Activated CD4-positive, alpha-beta memory T cell treated with anti-CD3 and anti-CD28 coated beads, Interleukin-2, amount 10 ng/mL, durations not matched to agents 7 days and 5 days (primary cell): Measurements from ENCODE around the gene GPSM1. TPM values are rescaled to one million over a fixed set of nuclear protein-coding genes. Genes with fewer than 3 reads are reported as not detected.
"Not testable (repeated sequence)": the region's sequence is repeated elsewhere in the genome, so short reads cannot be mapped to it uniquely, and the experiment has no call there.

ENCODE experiments used
- CTCF ChIA-PET: fragments of 350-600 bp; sonication (Branson Sonifier 250); formaldehyde crosslinking; loops from one replicate; lab custom pipeline; 2021; ENCODE audit warnings: antibody characterized with exemption, inconsistent platforms; lab: Charles Lee
- POLR2A ChIA-PET: fragments of 350-600 bp; sonication (Branson Sonifier 250); formaldehyde crosslinking; loops from one replicate; lab custom pipeline; 2021; ENCODE audit warnings: antibody characterized with exemption; lab: Charles Lee
- DNase-seq: peaks from one replicate; pipeline ENCODE4 v3.0.0-alpha.2; 2020
- H3K27ac Mint-ChIP-seq: one replicate; pipeline ENCODE4 v1.8.0; 2021; ENCODE audit warnings: mild to moderate bottlenecking, mixed read lengths
- H3K27me3 Mint-ChIP-seq: one replicate; pipeline ENCODE4 v1.8.0; 2021; ENCODE audit warnings: mixed read lengths
- H3K36me3 Mint-ChIP-seq: one replicate; pipeline ENCODE4 v1.8.0; 2021; ENCODE audit warnings: low read depth, mixed read lengths
- H3K4me1 Mint-ChIP-seq: one replicate; pipeline ENCODE4 v1.8.0; 2021; ENCODE audit warnings: mixed read lengths
- H3K4me3 Mint-ChIP-seq: one replicate; pipeline ENCODE4 v1.8.0; 2021; ENCODE audit warnings: mild to moderate bottlenecking, mixed read lengths
- H3K9me3 Mint-ChIP-seq: one replicate; pipeline ENCODE4 v1.8.0; 2021; ENCODE audit warnings: mixed read lengths
- total RNA-seq, 2 experiments: library from RNA; stranded (reverse); gene quantifications; one replicate each; pipeline ENCODE4 v1.2.3, GENCODE V29; 2021

GPSM1 gene
- total RNA-seq, 2 experiments from 2014 or later: 6.0 to 6.5 TPM

DNA sequence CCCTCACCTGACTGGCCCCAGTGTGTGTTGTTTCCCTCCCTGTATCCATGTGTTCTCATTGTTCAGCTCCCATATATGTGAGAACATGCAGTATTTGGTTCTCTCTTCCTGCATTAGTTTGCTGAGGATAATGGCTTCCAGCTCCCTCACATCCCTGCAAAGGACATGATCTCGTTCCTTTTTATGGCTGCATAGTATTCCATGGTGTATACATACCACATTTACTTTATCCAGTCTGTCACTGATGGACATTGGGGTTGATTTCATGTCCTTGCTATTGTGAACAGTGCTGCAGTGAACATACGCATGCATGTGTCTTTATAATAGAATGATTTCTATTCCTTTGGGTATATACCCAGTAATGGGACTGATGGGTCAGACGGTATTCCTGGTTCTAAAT lies 7.4 kb upstream of the GPSM1 start:
- H3K4me1 Mint-ChIP-seq, H3K27ac Mint-ChIP-seq, POLR2A ChIA-PET, H3K36me3 Mint-ChIP-seq, H3K27me3 Mint-ChIP-seq, H3K4me3 Mint-ChIP-seq, CTCF ChIA-PET, DNase-seq: not testable (repeated sequence)
- peaks cover 16% of the 10 kb centered on the region for H3K9me3 Mint-ChIP-seq

DNA sequence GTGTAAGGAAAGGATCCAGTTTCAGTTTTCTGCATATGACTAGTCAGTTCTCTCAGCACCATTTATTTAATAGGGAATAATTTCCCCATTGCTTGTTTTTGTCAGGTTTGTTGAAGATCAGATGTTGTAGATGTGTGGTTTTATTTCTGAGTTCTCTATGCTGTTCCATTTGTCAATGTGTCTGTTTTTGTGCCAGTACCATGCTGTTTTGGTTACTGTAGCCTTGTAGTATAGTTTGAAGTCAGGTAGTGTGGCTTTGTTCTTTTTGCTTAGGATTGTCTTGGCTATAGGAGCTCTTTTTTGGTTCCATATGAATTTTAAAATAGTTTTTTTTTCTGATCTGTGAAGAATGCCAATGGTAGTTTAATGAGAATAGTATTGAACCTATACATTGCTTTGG lies 6.4 kb upstream of the GPSM1 start:
- H3K36me3 Mint-ChIP-seq, H3K9me3 Mint-ChIP-seq, H3K27me3 Mint-ChIP-seq, DNase-seq, H3K4me3 Mint-ChIP-seq, H3K27ac Mint-ChIP-seq, POLR2A ChIA-PET, H3K4me1 Mint-ChIP-seq, CTCF ChIA-PET: not testable (repeated sequence)

DNA sequence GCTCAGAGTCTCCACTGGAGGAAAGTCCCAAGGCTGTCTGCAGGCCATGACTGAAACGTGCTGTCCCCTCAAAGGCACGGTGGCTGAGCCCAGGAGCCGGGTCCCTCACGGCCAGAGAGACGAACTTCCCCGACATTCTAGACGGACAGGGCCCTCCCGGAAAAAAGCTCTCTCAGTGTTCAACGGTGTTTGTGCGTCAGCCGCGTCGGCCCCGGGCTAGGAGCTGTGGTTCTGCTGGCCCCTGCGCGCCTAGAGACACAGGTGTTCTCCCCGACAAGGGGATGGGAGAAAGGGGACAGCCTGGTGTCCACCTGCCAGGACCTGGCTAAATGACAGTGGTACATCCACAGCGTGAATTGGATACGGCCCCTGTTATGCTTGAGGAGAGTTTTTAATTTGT lies 5.8 kb upstream of the GPSM1 start:
- ChIA-PET POLR2A (no interaction called here), CTCF (interaction anchor here (0.7 kb wide), 2 partner anchors 79 to 173 kb away, joined by 3 to 4 read pairs; no protein-coding TSS in a partner anchor)
- DNase-seq: no peak
- no peaks in the 10 kb centered on the region for H3K27me3 Mint-ChIP-seq
- H3K36me3 Mint-ChIP-seq: no peaks in the 10 kb centered on the region
- H3K9me3 Mint-ChIP-seq: no peaks in the 10 kb centered on the region
- H3K4me3 Mint-ChIP-seq: no peak overlapping the region
- no peaks in the 10 kb centered on the region for H3K4me1 Mint-ChIP-seq
- H3K27ac Mint-ChIP-seq: no peak overlapping the region

DNA sequence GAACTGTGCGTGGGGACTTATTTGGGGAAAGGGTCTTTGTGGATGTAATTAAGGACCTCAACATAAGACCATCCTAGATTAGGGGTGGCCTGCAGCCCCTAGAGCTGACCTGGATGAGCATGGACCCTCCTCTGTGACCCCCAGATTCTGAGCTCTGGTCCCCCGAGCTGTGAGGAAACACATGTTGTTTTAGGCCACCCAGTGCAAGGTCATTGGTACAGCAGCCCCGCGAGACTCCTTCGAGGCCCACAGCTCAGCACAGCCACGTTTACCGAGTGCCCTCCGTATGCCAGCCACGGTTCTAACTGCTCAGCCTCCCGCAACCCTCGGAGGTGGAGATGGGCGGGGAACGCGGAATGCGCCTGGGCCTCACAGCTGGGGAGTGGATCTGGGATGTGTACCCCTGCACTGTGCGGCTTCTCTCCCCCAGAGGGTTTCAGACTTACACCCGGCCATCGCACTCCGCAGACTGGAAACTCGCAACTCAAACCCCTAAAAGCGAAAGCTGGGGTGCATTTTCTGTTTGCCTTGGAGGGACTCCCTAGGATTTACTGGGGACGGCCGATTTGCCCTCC lies 4.5 kb upstream of the GPSM1 start:
- H3K4me3 Mint-ChIP-seq: no peak overlapping the region
- H3K9me3 Mint-ChIP-seq: no peaks in the 10 kb centered on the region
- no peaks in the 10 kb centered on the region for H3K4me1 Mint-ChIP-seq
- DNase-seq: no peak
- no peak overlapping the region for H3K27ac Mint-ChIP-seq
- ChIA-PET CTCF (no interaction called here), POLR2A (interaction anchor here (2.2 kb wide), 1 partner anchor 41 kb away, joined by 6 read pairs; the partner anchor contains the start of gene DNLZ)
- H3K36me3 Mint-ChIP-seq: no peaks in the 10 kb centered on the region
- H3K27me3 Mint-ChIP-seq: no peaks in the 10 kb centered on the region

DNA sequence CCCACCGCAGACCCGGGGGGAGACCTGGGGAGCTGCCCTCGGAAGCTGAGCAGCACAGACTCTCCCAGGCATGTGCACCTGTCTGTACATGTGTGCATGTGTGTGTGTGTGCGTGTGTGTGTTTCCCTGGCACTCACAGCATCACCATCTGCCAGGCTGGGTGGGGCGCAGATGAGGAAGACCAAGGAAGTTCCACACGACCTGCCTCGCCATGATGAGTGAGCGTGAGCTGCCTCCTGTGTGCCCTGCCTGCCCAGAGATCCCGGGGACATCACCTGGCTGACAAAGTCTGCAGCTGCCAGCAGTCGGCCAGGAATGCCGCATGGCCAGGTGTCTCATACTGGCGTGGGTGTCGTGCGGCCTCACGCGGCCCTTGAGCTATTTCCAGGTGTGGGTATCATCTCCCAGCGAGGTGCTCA lies 4.0 kb upstream of the GPSM1 start:
- POLR2A ChIA-PET: interaction anchor here (2.2 kb wide), 1 partner anchor 40 kb away, joined by 6 read pairs; the partner anchor contains the start of gene DNLZ
- Mint-ChIP-seq H3K36me3 (no peaks in the 10 kb centered on the region), H3K9me3 (no peaks in the 10 kb centered on the region), H3K27me3 (no peaks in the 10 kb centered on the region), H3K4me1 (no peaks in the 10 kb centered on the region), H3K27ac (no peak overlapping the region), H3K4me3 (no peak overlapping the region)
- CTCF ChIA-PET: no interaction called here
- no peak for DNase-seq

DNA sequence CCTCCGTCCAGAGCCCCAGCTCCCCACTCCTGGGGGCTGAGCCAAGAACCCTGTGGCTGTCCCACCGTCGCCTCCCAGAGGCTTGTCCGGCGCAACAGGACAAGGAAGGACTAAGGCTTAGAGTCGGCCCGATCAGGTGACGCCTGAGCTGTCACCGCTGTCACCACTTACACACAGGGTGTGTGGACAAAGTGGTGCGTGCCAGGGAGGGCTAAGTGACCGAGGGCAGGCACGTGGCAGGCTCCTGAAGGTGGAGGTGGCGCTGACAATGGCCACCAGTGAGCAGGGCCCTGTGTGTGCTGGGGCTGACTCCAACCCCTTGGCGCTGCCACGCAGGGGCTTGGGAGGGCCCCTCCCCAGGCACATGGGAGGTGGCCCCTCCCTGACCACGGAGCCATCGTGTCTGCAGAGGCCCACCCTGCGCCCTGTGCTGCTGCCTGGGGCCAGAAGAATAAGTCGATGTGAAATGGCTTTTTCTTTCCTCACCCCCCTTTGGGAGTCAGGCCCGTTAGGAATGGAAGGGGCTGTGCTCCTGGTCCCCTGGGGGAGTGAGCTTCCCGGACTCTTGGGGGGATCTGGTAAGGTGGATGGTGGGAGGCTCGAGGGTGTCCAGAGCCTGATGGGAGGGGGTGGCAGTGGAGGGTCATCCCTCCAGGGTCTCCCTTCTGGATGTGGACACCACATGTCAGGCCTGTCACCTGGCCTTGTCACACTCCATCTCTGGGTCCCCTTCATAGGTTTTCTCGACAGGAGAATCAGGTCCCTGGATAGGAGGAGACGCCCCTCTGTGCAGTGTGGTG lies 2.6 kb upstream of the GPSM1 start:
- Mint-ChIP-seq H3K9me3 (no peaks in the 10 kb centered on the region), H3K27ac (no peak overlapping the region), H3K36me3 (no peaks in the 10 kb centered on the region), H3K4me1 (peaks cover 3% of the 10 kb centered on the region), H3K4me3 (no peak overlapping the region), H3K27me3 (no peaks in the 10 kb centered on the region)
- ChIA-PET CTCF (no interaction called here), POLR2A (interaction anchor here (2.2 kb wide), 1 partner anchor 39 kb away, joined by 6 read pairs; the partner anchor contains the start of gene DNLZ)
- DNase-seq: no peak

DNA sequence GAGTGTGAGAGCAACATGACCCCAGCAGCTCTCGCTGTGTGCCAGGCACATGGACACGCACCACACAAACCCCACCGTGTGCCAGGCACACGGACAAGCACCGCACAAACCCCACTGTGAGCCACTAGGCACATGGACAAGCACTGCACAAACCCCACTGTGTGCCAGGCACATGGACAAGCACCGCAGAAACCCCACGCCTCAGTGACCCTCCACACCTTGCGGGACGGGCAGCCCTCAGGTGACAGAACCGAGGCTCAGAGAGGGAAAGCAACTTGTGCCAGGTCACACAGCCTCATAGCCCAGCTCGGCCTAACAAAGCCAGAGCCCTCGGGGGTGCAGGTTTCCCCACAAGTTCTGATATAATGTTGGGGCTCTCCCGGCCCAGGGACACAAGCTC lies 2.0 kb upstream of the GPSM1 start:
- CTCF ChIA-PET: no interaction called here
- H3K27ac Mint-ChIP-seq: no peak overlapping the region
- POLR2A ChIA-PET: interaction anchor here (2.2 kb wide), 1 partner anchor 38 kb away, joined by 6 read pairs; the partner anchor contains the start of gene DNLZ
- H3K4me3 Mint-ChIP-seq: no peak overlapping the region
- no peaks in the 10 kb centered on the region for H3K36me3 Mint-ChIP-seq
- H3K9me3 Mint-ChIP-seq: no peaks in the 10 kb centered on the region
- H3K27me3 Mint-ChIP-seq: no peaks in the 10 kb centered on the region
- peaks cover 3% of the 10 kb centered on the region for H3K4me1 Mint-ChIP-seq
- DNase-seq: no peak

DNA sequence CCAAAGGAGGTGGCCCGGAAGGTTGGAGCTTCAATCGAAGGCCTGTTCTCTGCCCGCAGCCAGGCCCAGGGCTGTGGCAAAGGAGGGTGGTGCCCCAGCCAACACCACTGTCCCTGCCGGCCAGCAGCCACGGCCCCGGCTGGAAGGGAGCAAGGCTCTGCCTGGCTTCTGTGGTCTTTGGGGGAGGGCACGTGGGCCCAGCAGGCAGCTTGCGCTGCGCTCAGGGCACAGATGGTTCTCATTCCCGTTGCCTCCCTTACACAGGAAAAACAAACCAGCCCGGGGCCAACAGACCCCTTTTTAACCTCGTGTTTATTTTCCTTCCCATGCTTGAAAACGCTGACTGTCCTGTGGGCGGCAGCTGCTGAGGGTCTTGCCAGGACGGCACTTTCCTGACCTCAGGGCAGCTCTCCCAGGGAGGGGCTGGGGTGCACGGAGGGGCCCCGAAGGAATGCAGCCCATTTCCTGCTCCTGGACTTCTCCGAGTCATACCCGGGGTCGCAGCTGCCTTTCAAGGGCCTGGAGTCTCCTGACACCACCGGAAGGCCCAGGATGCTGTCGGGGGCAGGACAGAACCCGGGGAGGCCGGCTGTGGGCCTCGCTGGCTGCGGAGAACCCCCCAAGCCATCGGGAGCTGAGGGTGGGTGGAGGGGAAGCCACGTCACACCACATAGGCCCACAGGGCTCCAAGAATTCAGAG lies 1.1 kb upstream of the GPSM1 start:
- DNase-seq: no peak
- Mint-ChIP-seq H3K9me3 (no peaks in the 10 kb centered on the region), H3K27me3 (no peaks in the 10 kb centered on the region), H3K27ac (no peak overlapping the region), H3K4me1 (peaks cover 3% of the 10 kb centered on the region), H3K4me3 (peak overlapping the region; percentile 51), H3K36me3 (no peaks in the 10 kb centered on the region)
- ChIA-PET CTCF (no interaction called here), POLR2A (no interaction called here)

DNA sequence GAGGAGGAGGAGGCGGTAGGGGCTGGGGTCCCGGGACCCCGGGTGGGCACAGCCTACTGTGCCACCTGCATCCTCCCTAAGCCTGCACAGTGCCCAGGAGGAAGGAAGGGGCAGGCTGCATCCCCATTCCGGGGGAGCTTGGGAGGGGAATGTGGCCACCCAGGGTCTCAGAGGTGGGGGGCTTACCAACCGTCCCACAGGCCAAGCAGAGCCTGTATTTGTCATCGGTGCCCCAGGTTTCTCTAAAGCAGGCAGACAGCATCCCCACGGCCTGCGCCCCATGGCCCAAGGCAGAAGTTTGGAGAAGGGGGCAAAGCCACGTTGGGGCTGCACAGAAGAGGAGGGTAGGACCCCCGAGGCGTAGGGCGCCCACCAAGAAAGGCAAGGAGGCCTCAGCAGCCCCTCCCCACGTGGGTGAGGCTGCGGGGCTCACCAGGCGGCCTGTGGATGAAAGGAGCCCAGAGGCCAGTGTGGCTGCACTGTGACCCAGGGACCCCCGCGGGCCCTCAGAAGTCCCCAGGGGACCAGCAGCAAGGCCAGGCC lies 507 bp upstream of the GPSM1 start:
- CTCF ChIA-PET: no interaction called here
- Mint-ChIP-seq H3K36me3 (no peaks in the 10 kb centered on the region), H3K9me3 (no peaks in the 10 kb centered on the region), H3K4me3 (peak overlapping the region; percentile 51), H3K4me1 (peaks cover 3% of the 10 kb centered on the region), H3K27me3 (no peaks in the 10 kb centered on the region), H3K27ac (no peak overlapping the region)
- POLR2A ChIA-PET: interaction anchor here (1.1 kb wide), 1 partner anchor 36 kb away, joined by 3 read pairs; the partner anchor contains the start of gene DNLZ
- no peak for DNase-seq

DNA sequence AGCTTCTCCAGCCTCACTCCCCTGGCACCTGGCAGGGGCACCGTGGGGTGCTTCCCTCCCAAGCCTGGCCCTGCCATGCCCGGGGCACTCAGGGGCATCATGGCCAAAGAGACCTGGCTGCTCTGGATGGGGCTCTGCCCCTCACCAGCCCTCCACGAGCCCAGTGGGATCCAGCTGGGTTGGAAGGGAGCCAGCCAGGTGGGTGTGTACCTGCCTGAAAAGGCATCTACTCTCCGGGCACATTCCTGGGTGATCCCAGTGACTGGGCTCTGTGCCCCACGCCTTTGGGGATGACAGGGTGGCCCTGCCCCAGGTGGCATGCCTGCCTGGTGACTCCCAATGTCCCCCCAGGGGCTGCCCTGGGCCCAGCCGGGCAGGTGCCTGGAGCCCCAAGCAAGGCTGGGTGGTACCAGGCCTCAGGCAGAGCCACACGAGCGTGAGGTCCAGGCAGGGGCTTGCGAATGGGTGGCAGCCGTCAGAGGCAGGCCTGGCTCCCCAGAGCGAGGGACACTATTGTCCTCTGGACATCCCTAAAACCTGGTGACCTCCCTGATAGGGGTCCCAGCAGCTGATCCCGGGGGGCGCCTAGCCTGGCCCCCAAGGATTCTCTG lies 777 bp downstream of the GPSM1 start:
- Mint-ChIP-seq H3K4me1 (peaks cover 5% of the 10 kb centered on the region), H3K9me3 (no peaks in the 10 kb centered on the region), H3K27me3 (no peaks in the 10 kb centered on the region), H3K4me3 (no peak overlapping the region), H3K36me3 (no peaks in the 10 kb centered on the region), H3K27ac (no peak overlapping the region)
- POLR2A ChIA-PET: no interaction called here
- CTCF ChIA-PET: no interaction called here
- DNase-seq: no peak

DNA sequence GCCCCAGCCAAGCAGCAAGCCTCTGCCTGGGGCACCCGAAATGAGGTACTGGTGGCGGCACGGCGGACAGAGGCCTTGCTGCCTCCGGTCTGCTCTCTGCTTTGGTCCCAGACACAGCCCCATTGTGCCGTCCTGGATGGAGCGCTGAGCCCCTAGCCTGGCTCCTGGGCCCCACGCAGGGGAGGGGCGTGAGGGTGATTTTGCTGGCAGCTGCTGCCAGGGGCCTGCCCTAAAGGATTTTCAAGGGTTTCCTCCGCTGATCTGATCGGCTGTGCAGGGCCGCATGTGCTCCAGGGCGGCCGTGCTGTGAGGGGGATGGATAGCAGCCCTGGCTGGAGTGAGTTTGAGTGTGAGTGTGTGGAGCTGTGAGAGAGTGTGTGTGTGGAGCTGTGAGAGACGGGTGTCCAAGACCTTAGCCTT lies 1.3 kb downstream of the GPSM1 start:
- H3K9me3 Mint-ChIP-seq: no peaks in the 10 kb centered on the region
- CTCF ChIA-PET: no interaction called here

DNA sequence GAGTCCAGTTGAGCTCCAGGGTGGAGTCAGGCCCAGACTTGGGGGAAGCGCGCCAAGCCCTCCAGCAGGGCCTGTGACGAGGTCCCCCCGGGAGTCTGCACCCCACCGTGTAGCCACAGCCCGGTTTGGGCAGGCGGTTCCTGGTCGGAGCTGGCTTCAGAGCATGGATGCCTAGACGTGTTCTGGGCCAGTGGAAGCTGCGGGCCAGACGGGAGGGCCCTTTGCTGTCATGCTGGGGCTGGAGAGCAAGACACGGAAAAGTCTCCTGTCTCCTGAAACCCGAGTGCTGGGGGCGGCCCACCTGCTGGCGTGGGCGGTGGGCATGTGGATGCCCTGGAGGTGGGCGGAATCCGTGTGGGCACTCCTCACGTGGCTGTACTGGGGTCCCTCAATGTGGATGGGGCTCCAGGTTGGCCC lies 1.9 kb downstream of the GPSM1 start:
- peaks cover 5% of the 10 kb centered on the region for H3K4me1 Mint-ChIP-seq
- no peaks in the 10 kb centered on the region for H3K36me3 Mint-ChIP-seq
- H3K4me3 Mint-ChIP-seq: no peak overlapping the region
- ChIA-PET CTCF (interaction anchor here (0.6 kb wide), 1 partner anchor 415 kb away, joined by 3 read pairs; no protein-coding TSS in a partner anchor), POLR2A (interaction anchor here (1.5 kb wide), 1 partner anchor 35 kb away, joined by 4 read pairs; the partner anchor contains the start of gene DNLZ)
- H3K27me3 Mint-ChIP-seq: no peaks in the 10 kb centered on the region
- H3K27ac Mint-ChIP-seq: no peak overlapping the region
- no peak for DNase-seq
- H3K9me3 Mint-ChIP-seq: no peaks in the 10 kb centered on the region

More for the DNA sequence above, 1.3 kb downstream of the GPSM1 start:
- Mint-ChIP-seq H3K27ac (no peak overlapping the region), H3K4me3 (peak overlapping the region; percentile 51), H3K4me1 (peaks cover 5% of the 10 kb centered on the region), H3K27me3 (no peaks in the 10 kb centered on the region), H3K36me3 (no peaks in the 10 kb centered on the region)
- DNase-seq: no peak
- POLR2A ChIA-PET: no interaction called here
